NB4 (cell line): ENCODE data around the gene BRD4.

ENCODE experiments used
- POLR2A ChIP-seq: IDR thresholded peaks from 2 replicates; pipeline ENCODE4 v1.6.1; 2011; ENCODE audit warnings: mild to moderate bottlenecking; ENCODE audit not compliant: insufficient read length; ENCODE audit errors: extremely low read depth
- TF ChIP-seq, protein P1 (sequence below): IDR thresholded peaks from one replicate; pipeline ENCODE4 v1.5.1; 2012; ENCODE audit warnings: low read depth, low read length

DNA sequence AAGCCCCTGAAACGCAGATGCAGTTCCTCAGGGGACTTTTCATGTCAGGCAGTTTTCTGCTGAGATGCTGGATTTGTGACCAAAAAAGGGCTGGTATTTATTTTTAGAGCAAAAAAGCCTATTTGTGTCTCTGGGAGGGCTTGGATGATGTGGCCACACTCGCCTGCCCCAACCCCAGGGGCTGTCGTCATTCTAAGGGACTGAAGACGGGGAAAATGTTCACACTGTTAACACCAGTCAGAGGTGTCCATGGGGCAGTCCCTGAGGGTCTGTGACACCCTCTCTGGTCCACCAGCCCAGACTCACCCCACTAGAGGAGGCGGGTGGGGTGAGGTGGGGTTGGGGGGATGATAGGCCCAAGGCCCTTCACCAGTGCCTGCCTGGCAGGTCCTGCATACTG lies 84.2 kb downstream of the BRD4 start:
- no peak for TF ChIP-seq POLR2A
- TF ChIP-seq, protein P1, sequence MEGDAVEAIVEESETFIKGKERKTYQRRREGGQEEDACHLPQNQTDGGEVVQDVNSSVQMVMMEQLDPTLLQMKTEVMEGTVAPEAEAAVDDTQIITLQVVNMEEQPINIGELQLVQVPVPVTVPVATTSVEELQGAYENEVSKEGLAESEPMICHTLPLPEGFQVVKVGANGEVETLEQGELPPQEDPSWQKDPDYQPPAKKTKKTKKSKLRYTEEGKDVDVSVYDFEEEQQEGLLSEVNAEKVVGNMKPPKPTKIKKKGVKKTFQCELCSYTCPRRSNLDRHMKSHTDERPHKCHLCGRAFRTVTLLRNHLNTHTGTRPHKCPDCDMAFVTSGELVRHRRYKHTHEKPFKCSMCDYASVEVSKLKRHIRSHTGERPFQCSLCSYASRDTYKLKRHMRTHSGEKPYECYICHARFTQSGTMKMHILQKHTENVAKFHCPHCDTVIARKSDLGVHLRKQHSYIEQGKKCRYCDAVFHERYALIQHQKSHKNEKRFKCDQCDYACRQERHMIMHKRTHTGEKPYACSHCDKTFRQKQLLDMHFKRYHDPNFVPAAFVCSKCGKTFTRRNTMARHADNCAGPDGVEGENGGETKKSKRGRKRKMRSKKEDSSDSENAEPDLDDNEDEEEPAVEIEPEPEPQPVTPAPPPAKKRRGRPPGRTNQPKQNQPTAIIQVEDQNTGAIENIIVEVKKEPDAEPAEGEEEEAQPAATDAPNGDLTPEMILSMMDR, result no peak
